Effector memory CD4-positive, alpha-beta T cell (primary cell): ENCODE data around the gene ARHGAP12.

Experiments
- DNase-seq, 3 donors: peaks; one replicate each; pipeline ENCODE4 v3.0.0-alpha.2; 2020
- H3K27ac ChIP-seq: 2 replicates; pipeline ENCODE4 v1.7.0; 2013; ENCODE audit warnings: mild to moderate bottlenecking, low read length, moderate library complexity; ENCODE audit not compliant: insufficient read depth, poor library complexity, severe bottlenecking
- H3K27me3 ChIP-seq: replicated peaks from 2 replicates; pipeline ENCODE4 v1.7.0; 2013; ENCODE audit warnings: mild to moderate bottlenecking, low read length; ENCODE audit not compliant: insufficient read depth, control insufficient read depth, poor library complexity, severe bottlenecking
- H3K36me3 ChIP-seq: 2 replicates; pipeline ENCODE4 v1.7.0; 2013; ENCODE audit warnings: mild to moderate bottlenecking, low read length, moderate library complexity; ENCODE audit not compliant: control insufficient read depth, insufficient read depth
- H3K4me1 ChIP-seq: 2 replicates; pipeline ENCODE4 v1.7.0; 2013; ENCODE audit warnings: low read length, mild to moderate bottlenecking; ENCODE audit not compliant: control insufficient read depth, insufficient read depth, poor library complexity, severe bottlenecking
- H3K4me3 ChIP-seq: 2 replicates; pipeline ENCODE4 v1.7.0; 2013; ENCODE audit warnings: low read length, low read depth, mild to moderate bottlenecking; ENCODE audit not compliant: insufficient read depth, poor library complexity, severe bottlenecking
- H3K9me3 ChIP-seq: 2 replicates; pipeline ENCODE4 v1.7.0; 2013; ENCODE audit warnings: mild to moderate bottlenecking, low read length, moderate library complexity; ENCODE audit not compliant: control insufficient read depth

Gene ARHGAP12

DNA sequence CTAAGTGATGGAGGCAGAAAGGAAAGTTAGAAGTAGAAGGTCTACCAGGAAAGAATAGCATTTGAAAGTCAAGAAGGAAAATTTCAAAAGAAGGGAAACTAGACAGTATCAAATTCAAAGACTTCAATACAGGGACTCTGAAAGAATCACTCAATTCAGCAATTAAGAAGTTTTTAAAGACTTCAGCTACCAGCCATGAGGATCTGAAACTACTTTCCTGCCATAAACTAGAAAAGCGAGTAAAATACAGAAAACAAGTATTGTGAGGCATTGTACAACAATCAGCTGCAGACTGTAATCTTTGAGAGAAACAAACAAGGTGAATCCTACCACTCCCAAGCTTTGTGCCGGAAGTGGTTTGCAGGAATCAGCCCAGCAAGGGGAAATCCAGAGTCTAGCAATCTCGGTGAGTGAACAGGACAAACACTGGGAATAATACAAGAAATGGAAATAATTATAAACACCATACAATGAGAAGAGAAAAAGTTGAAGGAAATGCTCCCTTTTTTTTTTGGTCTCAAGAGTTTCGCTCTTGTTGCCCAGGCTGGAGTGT is 62.4 kb downstream of the ARHGAP12 start:
- DNase-seq, result no peak

DNA sequence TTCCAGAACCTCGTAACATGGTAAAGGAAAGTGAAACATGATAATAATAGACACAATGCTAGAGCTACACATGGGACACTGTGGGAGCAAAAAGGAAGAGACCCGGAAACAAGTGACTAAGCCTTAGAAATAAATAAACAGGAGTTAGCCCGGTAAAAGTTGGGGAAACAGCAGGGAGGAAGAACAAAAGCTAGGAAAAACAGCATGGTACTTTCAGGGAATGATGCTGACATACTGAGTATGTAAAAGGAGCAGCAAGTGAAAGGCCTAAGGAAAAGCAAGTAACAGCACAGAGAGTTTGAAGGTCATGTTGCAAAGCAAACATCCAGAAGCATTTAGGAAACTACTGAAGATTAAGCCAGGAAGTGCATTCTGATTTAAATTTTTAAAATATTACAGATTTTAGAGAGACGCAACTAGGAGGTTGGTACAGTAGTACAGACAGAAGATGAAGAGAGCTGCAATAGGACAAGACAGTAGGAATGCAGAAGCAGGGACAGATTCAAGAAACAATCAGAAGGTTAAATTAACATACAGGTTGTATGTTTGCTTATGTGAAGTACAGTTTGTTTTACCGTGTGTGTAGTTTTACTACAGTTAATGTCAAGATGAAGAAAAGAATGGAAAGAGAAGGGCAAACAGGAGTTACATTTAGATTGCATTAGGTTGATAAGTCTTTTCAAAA is 63.7 kb downstream of the ARHGAP12 start:
- DNase-seq, result no peak
- Histone ChIP-seq H3K27me3 (no peaks in the 10 kb centered on the region), H3K9me3 (no peaks in the 10 kb centered on the region), H3K4me3 (no peak overlapping the region), H3K4me1 (no peaks in the 10 kb centered on the region), H3K36me3 (peaks cover 6% of the 10 kb centered on the region), H3K27ac (no peak overlapping the region)

More for the DNA sequence above, 62.4 kb downstream of the ARHGAP12 start:
- no peaks in the 10 kb centered on the region for H3K9me3 ChIP-seq
- no peak overlapping the region for H3K4me3 ChIP-seq
- H3K4me1 ChIP-seq, result no peaks in the 10 kb centered on the region
- H3K36me3 ChIP-seq, result no peaks in the 10 kb centered on the region
- H3K27ac ChIP-seq, result no peak overlapping the region
- H3K27me3 ChIP-seq, result no peaks in the 10 kb centered on the region

GRCh38 chr10:31855033-31855432 is 73.6 kb downstream of the ARHGAP12 start:
- Histone ChIP-seq H3K36me3 (peaks cover 13% of the 10 kb centered on the region), H3K9me3 (no peaks in the 10 kb centered on the region), H3K4me3 (no peak overlapping the region), H3K4me1 (no peaks in the 10 kb centered on the region), H3K27me3 (no peaks in the 10 kb centered on the region), H3K27ac (no peak overlapping the region)
- no peak for DNase-seq

GRCh38 chr10:31853629-31854028 is 75.0 kb downstream of the ARHGAP12 start:
- no peak for DNase-seq

GRCh38 chr10:31851216-31851615 is 77.4 kb downstream of the ARHGAP12 start:
- no peaks in the 10 kb centered on the region for H3K4me1 ChIP-seq
- no peaks in the 10 kb centered on the region for H3K27me3 ChIP-seq
- no peak for DNase-seq
- peaks cover 5% of the 10 kb centered on the region for H3K36me3 ChIP-seq
- no peaks in the 10 kb centered on the region for H3K9me3 ChIP-seq
- H3K27ac ChIP-seq, result no peak overlapping the region
- H3K4me3 ChIP-seq, result no peak overlapping the region

More at GRCh38 chr10:31853629-31854028, 75.0 kb downstream of the ARHGAP12 start:
- H3K4me3 ChIP-seq, result no peak overlapping the region
- peaks cover 10% of the 10 kb centered on the region for H3K36me3 ChIP-seq
- H3K27ac ChIP-seq, result no peak overlapping the region
- H3K4me1 ChIP-seq, result no peaks in the 10 kb centered on the region
- no peaks in the 10 kb centered on the region for H3K27me3 ChIP-seq
- no peaks in the 10 kb centered on the region for H3K9me3 ChIP-seq

DNA sequence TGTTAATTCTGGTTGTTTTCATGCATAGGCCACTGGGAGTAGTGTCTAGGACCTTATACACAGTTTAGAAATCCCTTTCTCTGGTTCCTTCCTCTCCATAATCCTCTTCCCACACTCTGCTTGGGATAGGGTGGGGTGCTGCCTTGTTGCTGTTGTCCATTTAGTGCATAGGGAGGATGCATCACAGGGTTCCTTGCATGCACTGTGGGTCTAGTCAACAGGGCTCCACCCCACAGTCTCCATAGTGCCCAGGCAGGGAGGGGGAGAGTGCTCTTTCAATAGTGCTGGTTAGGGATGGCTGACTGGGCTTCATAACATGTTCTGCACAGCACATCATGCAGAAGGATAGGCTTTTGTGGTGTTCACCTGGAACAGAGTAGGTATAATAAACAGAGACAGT is 81.1 kb downstream of the ARHGAP12 start:
- no peaks in the 10 kb centered on the region for H3K27me3 ChIP-seq
- no peak for DNase-seq
- no peaks in the 10 kb centered on the region for H3K9me3 ChIP-seq
- no peaks in the 10 kb centered on the region for H3K36me3 ChIP-seq
- no peak overlapping the region for H3K4me3 ChIP-seq
- no peaks in the 10 kb centered on the region for H3K4me1 ChIP-seq
- no peak overlapping the region for H3K27ac ChIP-seq

- no peak for DNase-seq
- no peaks in the 10 kb centered on the region for H3K4me1 ChIP-seq
These were observed 89.9 kb downstream of the ARHGAP12 start for GRCh38 chr10:31838709-31839108.

DNA sequence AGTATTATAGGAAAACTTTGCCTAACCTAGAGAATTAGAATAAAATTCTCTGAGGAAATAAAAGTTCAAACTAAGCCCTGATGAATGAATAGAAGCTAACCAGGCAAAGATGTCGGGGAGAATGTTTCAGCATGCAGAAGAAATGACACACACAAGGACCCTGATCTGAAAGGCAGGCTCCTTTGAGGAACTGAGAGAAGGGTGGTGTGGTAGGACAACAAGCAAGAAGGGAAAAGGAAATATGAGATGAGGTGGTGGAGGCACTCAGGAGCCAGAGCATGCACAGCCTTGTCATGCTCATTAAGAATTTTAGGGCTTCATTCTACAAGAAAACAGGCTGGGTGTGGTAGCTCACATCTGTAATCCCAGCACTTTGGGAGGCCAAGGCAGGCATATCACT is 90.6 kb downstream of the ARHGAP12 start:
- DNase-seq, result no peak
- Histone ChIP-seq H3K27ac (no peak overlapping the region), H3K4me1 (no peaks in the 10 kb centered on the region), H3K27me3 (no peaks in the 10 kb centered on the region), H3K36me3 (peaks cover 13% of the 10 kb centered on the region), H3K4me3 (no peak overlapping the region), H3K9me3 (no peaks in the 10 kb centered on the region)

More at GRCh38 chr10:31838709-31839108, 89.9 kb downstream of the ARHGAP12 start:
- Histone ChIP-seq H3K27ac (no peak overlapping the region), H3K36me3 (peaks cover 13% of the 10 kb centered on the region), H3K4me3 (no peak overlapping the region), H3K27me3 (no peaks in the 10 kb centered on the region), H3K9me3 (no peaks in the 10 kb centered on the region)

DNA sequence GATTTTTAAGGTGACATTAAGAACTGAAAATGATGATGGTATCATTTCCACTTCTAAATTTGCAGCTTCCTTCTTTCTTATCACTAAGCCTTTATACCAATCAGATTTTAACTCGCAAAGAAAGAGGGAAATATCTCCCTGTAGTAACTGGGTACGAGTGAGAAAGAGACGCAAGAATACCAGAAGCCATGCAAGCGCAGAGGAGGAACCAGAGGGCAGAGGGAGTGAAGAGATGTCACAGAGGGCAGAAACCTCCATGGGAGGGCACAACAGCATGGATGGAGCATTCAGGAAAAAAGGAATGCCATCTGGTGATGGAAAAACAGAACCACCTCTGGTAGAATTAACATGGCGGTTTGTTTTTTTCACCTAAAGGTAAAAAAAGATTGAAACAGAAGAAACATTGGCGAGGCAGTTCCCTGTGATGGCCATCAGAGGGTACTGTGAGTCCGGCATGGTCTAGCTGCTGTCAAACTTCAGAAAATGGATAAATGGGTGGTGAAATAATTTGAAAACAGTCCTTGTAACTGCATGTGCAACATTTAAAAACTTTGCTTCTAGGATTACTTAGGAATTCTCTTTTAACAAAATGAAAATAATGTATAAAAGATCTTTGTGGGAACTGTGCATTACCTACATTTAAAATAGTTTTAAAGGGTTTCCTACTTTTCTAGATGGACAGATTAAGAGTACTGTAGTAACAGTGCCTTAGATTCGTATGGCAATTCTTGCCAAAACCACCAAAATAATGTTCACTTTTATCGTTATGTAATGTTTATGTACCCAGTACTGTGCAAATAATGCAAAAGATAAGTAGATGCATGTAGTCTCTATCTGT is 91.8 kb downstream of the ARHGAP12 start:
- DNase-seq, result no peak
- H3K27me3 ChIP-seq, result no peaks in the 10 kb centered on the region
- no peak overlapping the region for H3K4me3 ChIP-seq
- no peaks in the 10 kb centered on the region for H3K9me3 ChIP-seq
- no peak overlapping the region for H3K27ac ChIP-seq
- no peaks in the 10 kb centered on the region for H3K4me1 ChIP-seq
- H3K36me3 ChIP-seq, result peaks cover 13% of the 10 kb centered on the region

DNA sequence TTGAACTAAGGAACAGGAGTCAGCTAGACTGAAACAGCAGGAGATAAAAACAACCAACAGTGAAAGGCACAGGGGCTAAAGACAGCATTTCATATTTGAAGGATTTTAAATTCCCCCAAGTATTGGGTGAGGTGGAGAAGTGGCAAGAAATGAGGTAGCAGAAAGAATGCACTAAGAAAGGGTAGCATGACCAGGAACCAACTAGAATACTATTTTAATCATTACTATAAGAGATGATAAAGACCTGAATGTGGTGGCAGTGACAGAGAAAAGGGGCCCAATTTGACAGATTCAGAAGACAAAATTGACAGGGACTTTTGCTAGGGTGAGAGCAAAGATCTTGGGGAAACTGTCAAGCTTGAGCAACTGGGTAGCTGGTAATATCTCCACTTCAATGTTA is 94.9 kb downstream of the ARHGAP12 start:
- Histone ChIP-seq H3K9me3 (no peaks in the 10 kb centered on the region), H3K4me1 (no peaks in the 10 kb centered on the region), H3K4me3 (no peak overlapping the region), H3K27me3 (no peaks in the 10 kb centered on the region), H3K27ac (no peak overlapping the region), H3K36me3 (peaks cover 10% of the 10 kb centered on the region)
- DNase-seq, result no peak
